C4-2B (cell line): ENCODE measurements around the gene MYBPH.

Source experiments
- ZFX ChIP-seq: fragments of 450-650 bp; IDR thresholded peaks from 2 replicates; pipeline ENCODE4 v1.6.1; 2017
- TF ChIP-seq, protein P1 (sequence below): fragments of 450-650 bp; conservative IDR thresholded peaks from 2 replicates; pipeline ENCODE4 v1.5.1; 2017; ENCODE audit warnings: mild to moderate bottlenecking

DNA sequence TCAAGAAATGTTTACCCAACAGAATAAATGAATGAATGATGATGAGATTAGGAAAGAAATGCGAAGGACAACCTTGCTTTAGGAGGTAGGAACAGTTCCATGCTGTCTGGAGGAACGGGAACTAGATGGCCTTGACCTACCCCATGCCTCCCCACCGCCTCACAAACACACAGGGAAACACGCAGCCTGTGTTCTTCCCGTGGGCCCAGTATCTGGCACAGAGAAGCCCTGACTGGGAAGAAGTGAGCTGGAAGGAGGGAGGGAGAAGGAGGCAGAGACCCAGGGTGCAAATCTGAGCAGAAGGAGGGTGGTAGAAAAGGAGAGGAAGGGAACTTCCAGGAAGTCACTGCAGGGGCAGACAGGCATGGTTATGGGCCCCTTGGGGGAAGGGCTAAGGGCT lies 51.6 kb downstream of the MYBPH start:
- TF ChIP-seq, protein P1, sequence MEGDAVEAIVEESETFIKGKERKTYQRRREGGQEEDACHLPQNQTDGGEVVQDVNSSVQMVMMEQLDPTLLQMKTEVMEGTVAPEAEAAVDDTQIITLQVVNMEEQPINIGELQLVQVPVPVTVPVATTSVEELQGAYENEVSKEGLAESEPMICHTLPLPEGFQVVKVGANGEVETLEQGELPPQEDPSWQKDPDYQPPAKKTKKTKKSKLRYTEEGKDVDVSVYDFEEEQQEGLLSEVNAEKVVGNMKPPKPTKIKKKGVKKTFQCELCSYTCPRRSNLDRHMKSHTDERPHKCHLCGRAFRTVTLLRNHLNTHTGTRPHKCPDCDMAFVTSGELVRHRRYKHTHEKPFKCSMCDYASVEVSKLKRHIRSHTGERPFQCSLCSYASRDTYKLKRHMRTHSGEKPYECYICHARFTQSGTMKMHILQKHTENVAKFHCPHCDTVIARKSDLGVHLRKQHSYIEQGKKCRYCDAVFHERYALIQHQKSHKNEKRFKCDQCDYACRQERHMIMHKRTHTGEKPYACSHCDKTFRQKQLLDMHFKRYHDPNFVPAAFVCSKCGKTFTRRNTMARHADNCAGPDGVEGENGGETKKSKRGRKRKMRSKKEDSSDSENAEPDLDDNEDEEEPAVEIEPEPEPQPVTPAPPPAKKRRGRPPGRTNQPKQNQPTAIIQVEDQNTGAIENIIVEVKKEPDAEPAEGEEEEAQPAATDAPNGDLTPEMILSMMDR = no peak
- no peak for TF ChIP-seq ZFX
